ENCODE results near the gene ZDHHC12.

The ZDHHC12 gene

DNA sequence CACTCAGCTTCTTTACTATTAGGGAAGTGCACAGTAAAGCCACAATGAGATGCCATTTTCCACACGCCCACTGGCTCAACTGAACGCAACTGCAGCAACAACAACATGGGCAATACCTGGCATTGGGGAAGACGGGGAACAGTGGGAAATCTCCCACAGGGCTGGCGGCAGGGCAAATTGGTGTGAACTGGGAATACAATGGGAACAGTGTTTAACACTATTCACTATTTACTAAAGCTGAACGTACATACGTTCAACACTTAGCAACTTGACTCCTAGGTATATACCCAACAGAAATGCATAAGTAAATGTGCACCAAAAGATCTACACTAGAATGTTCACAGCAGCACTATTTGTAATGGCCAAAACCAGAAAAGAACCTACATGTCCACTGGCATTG, 33.7 kb upstream of the ZDHHC12 start:
- no peaks in the 10 kb centered on the region for H3K9me3 ChIP-seq (ENCODE audit: insufficient read depth, low read length)
- TF ChIP-seq CTCF (IDR thresholded peaks at IDR 0.05; ENCODE audit: insufficient read depth, low read length, poor library complexity, severe bottlenecking) (no peak), EZH2phosphoT487 (conservative IDR thresholded peaks at IDR 0.05; ENCODE audit: low read length) (no peak)
- no peaks in the 10 kb centered on the region for H3K27me3 ChIP-seq (ENCODE audit: low read length)
- no peak overlapping the region for H3K27ac ChIP-seq (ENCODE audit: low read depth, low read length)
- H3K4me3 ChIP-seq (ENCODE audit: insufficient read depth, low read length, poor library complexity, severe bottlenecking): no peak overlapping the region
- H3K36me3 ChIP-seq (ENCODE audit: low read length): no peaks in the 10 kb centered on the region
- H4K20me1 ChIP-seq (ENCODE audit: low read depth, low read length): no peaks in the 10 kb centered on the region
- H3F3A ChIP-seq (ENCODE audit: insufficient read depth): peaks cover 3% of the 10 kb centered on the region; the same call in 1 of the 2 replicates
- H3K9ac ChIP-seq (ENCODE audit: low read length): no peak overlapping the region
- no peaks in the 10 kb centered on the region for H3K9me2 ChIP-seq (replicated peaks; ENCODE audit: insufficient read depth, low read length)
- H3K79me2 ChIP-seq (ENCODE audit: insufficient read depth, low read length): no peaks in the 10 kb centered on the region
- H3K4me2 ChIP-seq (ENCODE audit: low read depth, low read length, poor library complexity, severe bottlenecking): no peak overlapping the region
- no peak overlapping the region for H2AFZ ChIP-seq (ENCODE audit: low read depth, low read length, severe bottlenecking)

GRCh38 chr9:128753627-128754026, 29.7 kb upstream of the ZDHHC12 start:
- no peaks in the 10 kb centered on the region for H3K36me3 ChIP-seq (ENCODE audit: low read length)
- no peaks in the 10 kb centered on the region for H4K20me1 ChIP-seq (ENCODE audit: low read depth, low read length)
- H3K79me2 ChIP-seq (ENCODE audit: insufficient read depth, low read length): no peaks in the 10 kb centered on the region
- no peaks in the 10 kb centered on the region for H3K27me3 ChIP-seq (ENCODE audit: low read length)
- H3K4me3 ChIP-seq (ENCODE audit: insufficient read depth, low read length, poor library complexity, severe bottlenecking): no peak overlapping the region
- H3K9me3 ChIP-seq (ENCODE audit: insufficient read depth, low read length): no peaks in the 10 kb centered on the region
- TF ChIP-seq EZH2phosphoT487 (conservative IDR thresholded peaks at IDR 0.05; ENCODE audit: low read length): no peak
- TF ChIP-seq CTCF (IDR thresholded peaks at IDR 0.05; ENCODE audit: insufficient read depth, low read length, poor library complexity, severe bottlenecking): no peak
- H3K9ac ChIP-seq (ENCODE audit: low read length): no peak overlapping the region
- no peak overlapping the region for H2AFZ ChIP-seq (ENCODE audit: low read depth, low read length, severe bottlenecking)
- no peak overlapping the region for H3K27ac ChIP-seq (ENCODE audit: low read depth, low read length)
- no peak overlapping the region for H3K4me2 ChIP-seq (ENCODE audit: low read depth, low read length, poor library complexity, severe bottlenecking)
- H3K9me2 ChIP-seq (replicated peaks; ENCODE audit: insufficient read depth, low read length): no peaks in the 10 kb centered on the region
- H3F3A ChIP-seq (ENCODE audit: insufficient read depth): peaks cover 3% of the 10 kb centered on the region; the same call in 1 of the 2 replicates

- no peak overlapping the region for H3K4me2 ChIP-seq (ENCODE audit: low read depth, low read length, poor library complexity, severe bottlenecking)
- no peaks in the 10 kb centered on the region for H3K36me3 ChIP-seq (ENCODE audit: low read length)
- no peaks in the 10 kb centered on the region for H3K27me3 ChIP-seq (ENCODE audit: low read length)
- no peaks in the 10 kb centered on the region for H4K20me1 ChIP-seq (ENCODE audit: low read depth, low read length)
- no peaks in the 10 kb centered on the region for H3K79me2 ChIP-seq (ENCODE audit: insufficient read depth, low read length)
- no peaks in the 10 kb centered on the region for H3K9me2 ChIP-seq (replicated peaks; ENCODE audit: insufficient read depth, low read length)
- H3F3A ChIP-seq (ENCODE audit: insufficient read depth): no peaks in the 10 kb centered on the region
- no peak overlapping the region for H3K27ac ChIP-seq (ENCODE audit: low read depth, low read length)
- no peaks in the 10 kb centered on the region for H3K9me3 ChIP-seq (ENCODE audit: insufficient read depth, low read length)
- TF ChIP-seq CTCF (IDR thresholded peaks at IDR 0.05; ENCODE audit: insufficient read depth, low read length, poor library complexity, severe bottlenecking) (no peak), EZH2phosphoT487 (conservative IDR thresholded peaks at IDR 0.05; ENCODE audit: low read length) (no peak)
- H3K9ac ChIP-seq (ENCODE audit: low read length): no peak overlapping the region
- H3K4me3 ChIP-seq (ENCODE audit: insufficient read depth, low read length, poor library complexity, severe bottlenecking): no peak overlapping the region
- H2AFZ ChIP-seq (ENCODE audit: low read depth, low read length, severe bottlenecking): no peak overlapping the region
Measured at GRCh38 chr9:128750926-128751595, 27.1 kb upstream of the ZDHHC12 start.

All from SU-DHL-6 (cell line).